GM18951 (cell line): ENCODE results near the gene H2BK1.
A peak's percentile ranks its signal among the peaks of the same experiment; 100 is the strongest.

Experiments used
- POLR2A ChIP-seq: IDR thresholded peaks from 4 replicates; pipeline ENCODE4 v1.6.1; 2011; ENCODE audit warnings: mild to moderate bottlenecking; ENCODE audit not compliant: insufficient read length, insufficient read depth; ENCODE audit errors: extremely low read depth
- in situ Hi-C: fragments of 300-500 bp; cut with MboI; formaldehyde crosslinking; loops from one replicate; pipeline ENCODE4 v1.12.0; 2022; ENCODE audit warnings: low sequenced_read_pairs, mixed read lengths, inconsistent platforms; ENCODE audit not compliant: unreplicated experiment

The H2BK1 gene

GRCh38 chr7:151232917-151233701 lies 22.8 kb upstream of the H2BK1 start:
- peak; percentile 27 for TF ChIP-seq POLR2A
- in situ Hi-C loops, result no loop called here

- in situ Hi-C loops, result no loop called here
- TF ChIP-seq POLR2A, result peak; percentile 94
These were observed 22.0 kb upstream of the H2BK1 start, which contains the start of gene CHPF2 for GRCh38 chr7:151232091-151232916. CHPF2 (plus strand) TSS chr7:151232483; CDS start chr7:151234012, 1,529 bp downstream.

GRCh38 chr7:151231080-151231479 lies 20.8 kb upstream of the H2BK1 start:
- no peak for TF ChIP-seq POLR2A
- in situ Hi-C loops, result no loop called here

GRCh38 chr7:151229249-151229648 lies 19.0 kb upstream of the H2BK1 start:
- in situ Hi-C loops, result no loop called here
- TF ChIP-seq POLR2A, result no peak

DNA sequence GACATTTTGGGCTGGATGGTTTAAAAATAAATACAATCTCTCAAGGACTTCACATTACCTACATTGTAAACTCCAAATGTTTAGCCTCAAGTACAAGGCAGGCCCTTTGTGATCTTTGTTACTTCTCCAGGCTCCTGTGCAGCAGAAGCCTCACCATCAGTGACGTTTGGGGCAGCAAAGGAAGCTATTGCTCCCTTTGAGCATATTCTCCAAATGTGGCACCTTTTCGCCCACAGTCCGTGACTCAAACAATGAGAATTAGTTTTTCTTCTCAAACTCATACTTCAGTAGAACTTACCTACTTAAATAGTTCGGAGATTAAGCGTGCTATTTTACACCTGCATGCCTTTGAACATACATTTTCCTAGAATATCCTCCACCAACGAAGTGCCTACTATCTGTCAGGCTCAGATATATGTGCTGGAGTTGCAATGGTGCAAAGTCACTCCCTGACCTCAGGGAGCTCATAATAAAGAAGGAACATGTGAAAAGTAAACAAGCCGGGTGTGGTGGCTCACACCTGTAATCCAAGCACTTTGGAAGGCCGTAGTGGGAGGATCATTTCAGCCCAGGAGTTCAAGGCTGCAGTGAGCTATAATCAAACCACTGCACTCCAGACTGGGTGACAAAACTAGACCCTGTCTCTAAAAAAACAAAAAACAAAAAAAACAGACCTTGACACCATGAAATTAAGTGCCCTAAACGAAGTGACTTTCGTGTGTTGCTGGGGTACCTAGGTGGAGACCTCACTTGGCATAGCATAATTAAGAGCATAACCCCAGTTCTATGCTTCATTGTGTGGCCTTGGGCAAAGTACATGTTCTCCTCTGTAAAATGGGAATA lies 18.0 kb upstream of the H2BK1 start:
- no peak for TF ChIP-seq POLR2A
- in situ Hi-C loops, result no loop called here

DNA sequence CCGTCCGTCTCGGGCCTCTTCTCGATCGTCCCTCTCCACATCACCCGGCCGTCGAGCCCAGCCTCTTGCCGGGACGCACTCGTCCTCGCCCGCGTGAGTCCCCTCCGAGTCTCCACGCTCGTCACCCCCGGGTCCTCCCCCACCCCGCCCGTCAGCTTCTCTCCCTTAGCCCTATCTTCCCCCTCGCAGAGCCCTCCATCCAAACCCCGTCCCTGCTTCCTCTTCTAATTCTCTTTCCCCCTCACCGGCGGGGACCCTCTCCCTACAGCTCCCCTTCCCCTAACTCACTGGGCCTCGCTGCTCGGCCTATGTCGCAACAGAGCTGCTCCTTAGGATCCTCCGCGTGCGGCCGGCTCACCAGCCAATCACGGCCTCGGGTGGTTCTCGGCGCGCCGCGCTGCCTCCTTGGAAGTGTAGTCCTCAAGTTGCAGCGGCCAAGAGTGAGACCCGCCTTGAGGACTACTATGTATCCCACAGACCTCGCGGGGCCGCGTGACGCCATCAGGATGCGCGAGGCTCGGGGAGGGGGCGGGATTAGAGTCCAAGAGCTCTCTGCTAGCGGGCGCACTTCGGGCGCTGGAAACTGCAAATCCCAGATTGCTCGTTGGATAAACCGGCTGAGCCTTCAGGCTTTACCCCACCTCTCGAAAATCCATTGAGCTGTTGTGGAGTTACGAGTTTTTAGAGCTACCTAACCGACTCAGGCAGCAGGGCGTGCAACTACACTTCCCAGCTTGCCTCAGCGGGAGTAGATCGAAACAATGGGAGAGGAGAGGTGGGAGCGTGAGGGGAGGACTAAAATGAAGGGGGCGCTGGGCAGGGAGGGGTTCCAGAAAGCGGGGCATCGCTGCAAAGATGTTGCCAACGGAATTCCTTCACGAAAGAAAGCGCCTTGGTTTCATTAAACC lies 16.8 kb upstream of the H2BK1 start, which contains the start of gene ABCF2:
Gene ABCF2, minus strand, starts transcription at position 331 of the 908 bp plus-strand sequence. CDS start 747 bp downstream, outside the sequence.
- in situ Hi-C loops, result no loop called here
- TF ChIP-seq POLR2A, result peak; percentile 81

DNA sequence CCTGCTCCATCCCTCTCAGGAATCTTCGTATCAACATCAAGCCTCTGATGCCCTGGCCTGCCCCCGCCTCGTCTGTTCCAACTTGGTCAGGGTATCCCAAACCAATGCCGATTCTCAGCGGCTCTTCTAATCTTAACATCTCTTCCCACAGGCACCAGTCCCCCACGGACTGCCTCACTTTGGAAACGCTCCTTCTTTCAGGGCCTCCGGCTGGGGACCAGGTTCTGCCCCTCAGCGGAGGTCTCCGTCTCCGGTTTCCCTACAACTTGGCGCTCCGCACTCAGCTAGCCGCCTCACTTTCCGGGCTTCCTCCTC lies 16.2 kb upstream of the H2BK1 start:
- in situ Hi-C loops, result no loop called here
- no peak for TF ChIP-seq POLR2A

DNA sequence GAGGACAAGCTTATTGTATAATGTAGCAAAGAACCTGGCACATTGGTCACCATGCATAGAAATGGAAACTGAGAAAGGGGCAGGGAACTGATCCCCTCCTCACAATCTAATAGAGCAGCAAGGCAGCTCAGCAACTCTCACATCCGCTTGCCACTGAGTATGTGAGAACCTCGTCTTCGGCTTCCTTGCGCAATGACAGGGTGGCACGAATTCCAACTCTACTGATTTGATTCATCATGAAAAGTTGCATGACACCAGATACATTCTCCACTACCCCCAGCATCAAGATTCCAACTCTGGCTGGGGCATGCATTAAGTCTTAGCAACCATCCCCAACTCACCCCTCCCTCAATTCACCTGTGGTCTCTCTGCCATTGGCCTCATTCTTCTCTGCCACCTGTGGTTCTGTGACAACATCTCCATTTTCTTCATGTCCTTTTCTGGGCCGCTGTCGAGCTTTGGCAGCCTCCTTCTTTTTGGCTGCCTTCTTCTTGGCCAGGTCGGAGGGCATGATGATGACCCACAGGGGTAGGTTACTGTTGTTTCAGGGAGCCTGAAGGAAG lies 15.7 kb upstream of the H2BK1 start:
- in situ Hi-C loops, result no loop called here

GRCh38 chr7:151223728-151224127 lies 13.4 kb upstream of the H2BK1 start:
- in situ Hi-C loops, result no loop called here
- no peak for TF ChIP-seq POLR2A

More for the DNA sequence above, 15.7 kb upstream of the H2BK1 start:
- no peak for TF ChIP-seq POLR2A

DNA sequence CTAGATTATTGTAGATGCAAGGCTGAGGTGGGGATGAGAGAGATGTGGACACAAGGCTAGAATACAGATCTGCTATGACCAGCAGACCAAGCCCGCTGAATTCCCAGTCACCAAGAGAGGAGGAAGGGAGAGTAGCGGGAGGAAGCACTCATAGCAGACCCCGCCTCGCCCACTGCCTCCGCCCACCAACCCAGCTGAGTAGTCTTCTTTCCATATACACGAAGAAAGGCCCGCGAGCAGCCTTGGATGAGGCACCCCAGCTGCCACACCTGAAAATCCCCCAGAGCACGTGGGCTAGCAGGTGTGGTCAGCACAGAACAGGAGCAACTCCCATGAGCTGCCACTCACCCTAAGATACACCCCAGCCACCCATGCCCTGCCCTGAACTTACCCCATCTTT lies 7.9 kb upstream of the H2BK1 start:
- in situ Hi-C loops, result no loop called here
- TF ChIP-seq POLR2A, result no peak

DNA sequence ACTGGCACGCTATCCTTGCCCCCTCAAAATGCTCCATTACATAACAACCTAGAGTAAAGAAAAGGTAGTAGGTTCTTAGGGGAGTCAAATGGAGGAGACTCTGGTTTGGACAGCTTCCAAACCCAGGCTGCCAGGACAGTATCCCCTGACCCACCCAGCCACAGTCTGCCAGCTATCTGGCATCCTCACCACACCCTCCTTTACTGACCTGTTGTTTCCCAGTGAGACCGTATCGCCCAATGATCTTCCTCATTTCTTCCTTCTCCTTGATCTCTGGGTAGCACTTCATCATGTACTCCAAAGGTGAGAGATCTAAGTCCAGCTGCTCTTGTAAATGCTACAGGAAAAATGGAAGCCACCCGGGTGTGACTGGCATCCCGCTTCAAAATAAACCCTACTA lies 5.1 kb upstream of the H2BK1 start:
- TF ChIP-seq POLR2A, result no peak
- in situ Hi-C loops, result no loop called here

DNA sequence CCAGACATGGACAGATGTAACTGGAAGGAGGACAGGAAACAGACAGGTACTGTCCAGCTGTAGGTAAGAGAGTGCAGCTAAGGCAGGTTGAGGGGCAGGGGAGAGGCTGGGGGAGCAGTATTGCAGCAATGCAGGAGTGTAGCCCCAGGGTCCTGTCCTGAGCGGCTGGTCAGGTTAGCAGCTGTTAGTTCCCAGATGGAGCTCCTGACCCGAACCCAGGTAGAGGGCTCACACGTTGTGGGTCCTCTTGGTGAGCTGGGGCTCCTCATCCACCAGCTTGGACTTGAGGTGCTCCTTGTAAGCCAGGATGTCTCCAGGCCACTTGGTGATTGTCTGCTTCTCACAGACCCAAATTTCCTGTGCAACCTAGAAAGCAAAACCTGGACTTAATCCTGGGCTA lies 3.5 kb upstream of the H2BK1 start:
- in situ Hi-C loops, result no loop called here
- TF ChIP-seq POLR2A, result no peak
